Stimulated activated CD8-positive, alpha-beta memory T cell treated with anti-CD3 and anti-CD28 coated beads, Interleukin-2, amount 100 ng/mL, for 1 hour (primary cell): ENCODE measurements around the gene KIRREL3.

Experiments used
- DNase-seq, 2 donors: peaks; one replicate each; pipeline ENCODE4 v3.0.0-alpha.2; 2020; ENCODE audit warnings: low read depth in 2 of 2

The KIRREL3 gene

DNA sequence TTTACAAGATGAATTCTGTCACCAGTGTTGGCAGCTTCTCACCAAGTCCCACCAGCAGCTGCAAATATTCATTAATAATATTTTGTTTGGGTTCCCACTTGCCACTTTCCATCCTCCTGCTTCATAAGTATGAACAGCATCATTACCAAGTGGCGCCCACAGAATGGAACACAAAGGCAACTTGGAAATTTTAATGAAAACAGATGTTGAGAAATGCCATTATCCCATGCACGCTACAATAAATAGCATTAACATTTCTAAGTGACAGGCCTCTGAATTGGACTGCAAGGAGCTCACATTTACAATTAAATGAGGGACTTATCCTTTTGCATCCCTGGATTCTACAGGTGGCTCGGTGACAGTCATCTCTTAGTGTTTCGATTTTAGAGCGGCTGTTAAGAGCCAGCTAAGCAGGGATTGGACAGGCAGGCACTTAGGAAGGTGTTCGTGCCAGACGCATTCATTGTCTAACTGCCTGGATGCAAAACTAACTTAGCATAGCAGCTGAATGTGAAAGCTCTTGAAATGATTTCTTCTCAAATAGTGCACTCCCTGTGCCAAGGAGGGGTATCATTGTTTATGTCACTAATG is 170.3 kb downstream of the KIRREL3 start:
- no peak for DNase-seq

DNA sequence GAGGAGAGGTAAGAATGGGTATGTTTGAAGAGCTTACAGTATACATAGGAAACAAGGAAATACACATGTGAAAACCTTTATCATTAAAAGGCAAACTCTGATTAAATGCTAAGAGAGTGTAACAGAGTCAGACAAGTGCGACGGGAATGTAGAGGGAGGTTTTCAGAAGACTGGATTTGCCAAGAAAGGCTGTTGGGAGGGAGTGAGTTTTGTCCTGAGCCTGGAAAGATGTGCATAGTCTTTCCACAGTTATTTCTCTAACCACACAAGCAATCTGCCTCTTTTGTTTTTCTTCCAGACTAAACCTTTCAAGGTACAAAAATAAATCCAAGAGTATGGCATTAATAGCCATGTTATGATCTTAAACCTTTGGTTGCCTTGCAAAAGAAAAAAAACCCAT is 170.9 kb downstream of the KIRREL3 start:
- DNase-seq: no peak

DNA sequence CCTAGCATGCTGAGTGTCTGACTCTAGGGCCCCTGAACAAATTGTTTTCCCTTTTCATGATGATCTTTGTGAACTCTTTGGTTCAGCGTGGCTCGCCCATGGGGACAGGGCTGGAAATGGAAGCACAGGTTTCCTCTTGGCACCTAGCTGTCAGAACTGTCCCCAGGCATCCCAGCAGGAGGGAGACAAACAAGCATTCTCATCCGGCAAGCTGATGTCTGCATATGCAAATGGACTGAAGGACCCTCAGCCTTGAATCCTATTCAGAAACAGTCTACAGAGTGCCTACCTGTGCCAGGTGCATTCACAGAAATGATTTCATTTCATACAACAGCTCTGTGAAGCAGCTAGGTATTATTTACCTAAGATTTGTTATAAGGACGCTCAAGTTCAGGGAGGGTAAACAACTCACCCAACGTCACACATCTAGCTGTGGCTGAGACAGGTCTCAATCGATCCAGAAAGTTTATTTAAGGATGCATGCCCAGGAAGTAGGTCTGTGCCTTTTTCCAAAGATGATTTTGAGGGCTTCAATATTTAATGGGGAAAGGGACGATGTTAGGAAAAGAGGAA is 176.4 kb downstream of the KIRREL3 start:
- DNase-seq: no peak

DNA sequence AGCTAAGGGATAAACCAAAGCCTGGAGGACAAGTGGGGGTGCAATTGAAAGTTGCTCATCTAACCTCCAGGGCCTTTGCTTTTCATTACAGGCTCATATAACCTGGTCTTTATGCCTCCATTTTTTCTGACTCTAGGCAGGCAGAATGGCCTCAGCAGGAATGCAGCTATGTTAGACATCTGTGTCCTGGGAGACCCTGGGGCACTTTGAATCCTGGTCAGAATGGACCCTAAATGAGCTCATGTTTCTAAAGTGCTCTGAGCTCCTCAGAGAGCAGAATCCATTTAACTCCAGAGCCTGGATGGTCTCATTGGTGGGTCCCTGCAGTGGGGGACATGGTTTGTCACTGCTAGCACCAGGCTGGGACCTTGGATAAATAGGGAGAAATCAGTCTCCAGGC is 177.3 kb downstream of the KIRREL3 start:
- DNase-seq: no peak

DNA sequence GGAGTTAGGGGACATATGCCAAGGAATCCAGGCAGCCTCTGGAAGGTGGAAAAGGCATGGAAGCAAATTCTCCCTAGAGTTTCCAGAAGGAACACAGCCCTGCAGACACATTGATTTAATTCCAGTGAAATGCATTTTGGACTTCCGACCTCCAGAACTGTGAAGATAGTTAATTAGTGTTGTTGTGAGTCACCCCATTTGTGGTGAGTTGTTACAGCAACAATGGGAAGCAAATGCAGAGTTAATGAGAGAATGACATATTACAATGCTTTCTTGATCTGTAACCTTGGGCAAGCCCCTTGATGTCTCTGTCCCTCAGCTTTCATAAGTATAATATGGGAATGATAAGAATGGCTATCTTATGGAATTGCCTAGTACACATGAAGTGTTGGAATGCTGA is 178.7 kb downstream of the KIRREL3 start:
- no peak for DNase-seq

DNA sequence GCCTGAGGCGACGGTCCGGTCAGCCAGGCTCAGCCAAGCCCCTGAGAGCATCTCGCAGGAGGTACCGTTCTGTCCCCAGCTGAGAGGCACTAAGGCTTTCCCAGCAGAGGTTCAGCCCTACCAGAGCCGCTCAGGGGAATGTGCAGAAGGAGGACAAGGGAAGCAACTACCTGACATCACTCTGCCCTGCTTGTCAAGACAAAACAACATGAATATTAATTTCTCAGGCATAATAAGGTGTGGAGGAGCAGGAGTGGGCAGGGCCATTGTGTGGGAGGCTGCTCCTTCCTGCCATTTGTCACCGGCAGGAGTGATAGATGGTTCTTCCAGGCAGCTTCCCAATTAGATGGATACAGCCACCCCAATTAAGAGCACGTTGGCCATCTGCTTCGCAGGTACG is 181.4 kb downstream of the KIRREL3 start:
- DNase-seq: no peak

DNA sequence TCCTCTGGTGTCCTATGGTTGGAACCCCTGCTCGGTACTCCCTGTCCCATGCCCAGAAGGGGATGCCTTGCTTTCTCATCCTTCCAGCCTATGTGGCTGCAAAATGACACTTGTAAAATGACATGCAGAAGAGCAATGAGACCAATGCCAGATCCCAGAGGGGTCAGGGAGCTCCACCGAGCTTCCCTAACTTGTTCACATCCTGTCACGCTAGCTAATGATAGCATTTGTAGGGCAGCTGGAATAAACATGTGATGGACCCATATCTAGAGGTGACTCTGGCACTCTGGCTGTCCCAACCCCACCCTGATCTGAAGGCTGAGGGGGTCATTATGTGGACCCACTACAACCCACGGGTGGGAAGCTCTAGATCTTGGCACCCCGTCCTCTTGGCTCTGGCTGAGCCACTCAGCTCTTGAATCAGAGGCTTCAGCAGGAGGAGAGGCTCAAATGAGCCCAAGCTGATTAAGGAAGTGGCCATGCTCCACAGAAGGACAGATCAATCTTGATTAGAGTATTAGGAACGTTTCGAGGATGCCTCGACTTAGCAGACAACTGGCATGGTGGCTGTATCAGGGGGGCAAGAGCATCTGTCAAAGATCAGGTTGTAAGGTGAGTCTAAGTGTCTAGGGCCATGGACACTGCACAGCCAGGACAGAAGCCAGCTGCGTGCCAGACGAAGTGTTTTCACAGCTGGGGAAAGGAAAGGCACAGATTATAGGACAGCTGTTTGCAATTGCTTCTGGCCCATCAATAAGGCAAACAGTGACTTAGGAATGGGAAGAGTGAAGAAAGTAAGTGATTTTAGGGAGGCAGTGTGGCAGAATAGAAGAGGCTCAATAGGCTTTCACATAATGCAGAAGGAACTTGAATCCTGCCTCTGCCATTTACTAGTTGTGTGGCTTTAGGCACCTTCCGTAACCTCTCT is 182.8 kb downstream of the KIRREL3 start:
- no peak for DNase-seq

DNA sequence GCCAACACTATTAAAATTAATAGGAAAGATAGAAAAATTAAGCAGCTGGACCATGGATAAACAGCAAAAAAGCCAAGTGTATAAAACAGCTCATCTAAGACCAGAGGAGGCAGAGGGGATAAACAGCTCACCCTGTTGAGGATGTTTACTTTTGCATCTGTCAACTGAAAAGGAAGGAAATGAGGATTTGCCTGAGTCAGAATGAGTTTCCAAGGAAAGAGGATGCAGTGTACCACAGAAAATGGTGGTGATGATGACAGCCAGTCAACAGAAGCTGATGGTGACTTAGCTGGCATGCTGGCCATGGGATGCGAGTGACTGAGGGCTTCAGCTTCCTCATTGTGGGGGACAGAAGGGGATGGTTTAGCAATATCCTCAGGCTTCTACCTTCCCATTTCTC is 183.5 kb downstream of the KIRREL3 start:
- DNase-seq: no peak

DNA sequence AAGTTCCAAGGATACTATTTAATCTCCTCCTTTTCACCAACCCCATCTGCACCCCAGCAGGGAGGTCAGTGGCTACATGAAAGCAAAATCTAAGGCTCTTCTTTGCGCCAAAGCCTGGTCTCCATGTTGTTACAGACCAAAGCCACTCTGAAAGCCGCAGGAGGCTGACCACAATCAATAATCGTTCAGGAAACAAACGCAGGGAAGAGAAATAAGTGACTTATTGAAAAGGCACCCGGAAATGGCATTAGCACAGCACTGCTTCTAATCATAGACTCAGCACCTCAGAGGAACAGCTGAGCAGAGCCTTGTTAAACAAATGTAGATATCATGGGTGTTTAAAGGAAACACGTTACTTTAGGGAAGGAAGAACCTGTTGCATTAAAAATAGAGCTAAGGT is 183.9 kb downstream of the KIRREL3 start:
- DNase-seq: no peak

DNA sequence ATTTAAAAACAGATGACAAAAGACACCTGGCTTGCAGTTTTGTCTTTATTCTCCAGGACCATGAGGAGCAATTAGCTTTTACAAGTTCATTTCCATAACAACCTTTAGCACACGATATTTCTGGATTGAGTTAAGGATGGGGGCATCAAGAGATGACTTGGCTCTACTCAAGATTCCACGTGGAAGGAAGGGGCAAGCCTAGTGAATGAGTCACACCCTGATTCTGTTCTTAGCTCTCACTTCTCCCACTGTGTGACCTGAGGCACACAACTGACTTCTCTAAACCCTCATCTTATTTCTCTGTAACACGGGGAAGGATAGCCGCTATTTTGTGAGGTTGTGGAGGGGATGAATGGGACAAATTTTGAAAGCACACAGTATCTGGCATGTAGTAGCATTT is 185.5 kb downstream of the KIRREL3 start:
- no peak for DNase-seq

DNA sequence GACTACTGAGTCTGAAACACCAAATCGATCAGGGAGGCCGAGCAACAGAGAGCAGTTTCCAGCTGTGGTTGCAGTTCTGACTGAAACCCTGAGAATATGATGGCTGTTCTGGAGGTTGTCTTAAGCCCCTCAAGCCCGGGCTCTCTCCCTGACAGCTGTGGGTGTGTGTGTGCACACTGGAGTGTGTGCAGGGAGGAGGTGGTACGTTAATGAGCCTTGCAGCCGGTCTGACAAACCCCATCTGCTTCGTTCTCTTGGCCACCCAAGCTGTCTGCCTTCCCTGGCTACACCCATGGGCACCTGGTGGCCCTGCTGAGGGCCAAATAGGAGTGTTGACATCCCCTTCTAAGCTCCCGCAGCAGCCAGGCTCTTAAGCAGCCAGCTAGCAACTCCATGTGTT is 189.8 kb downstream of the KIRREL3 start:
- no peak for DNase-seq

DNA sequence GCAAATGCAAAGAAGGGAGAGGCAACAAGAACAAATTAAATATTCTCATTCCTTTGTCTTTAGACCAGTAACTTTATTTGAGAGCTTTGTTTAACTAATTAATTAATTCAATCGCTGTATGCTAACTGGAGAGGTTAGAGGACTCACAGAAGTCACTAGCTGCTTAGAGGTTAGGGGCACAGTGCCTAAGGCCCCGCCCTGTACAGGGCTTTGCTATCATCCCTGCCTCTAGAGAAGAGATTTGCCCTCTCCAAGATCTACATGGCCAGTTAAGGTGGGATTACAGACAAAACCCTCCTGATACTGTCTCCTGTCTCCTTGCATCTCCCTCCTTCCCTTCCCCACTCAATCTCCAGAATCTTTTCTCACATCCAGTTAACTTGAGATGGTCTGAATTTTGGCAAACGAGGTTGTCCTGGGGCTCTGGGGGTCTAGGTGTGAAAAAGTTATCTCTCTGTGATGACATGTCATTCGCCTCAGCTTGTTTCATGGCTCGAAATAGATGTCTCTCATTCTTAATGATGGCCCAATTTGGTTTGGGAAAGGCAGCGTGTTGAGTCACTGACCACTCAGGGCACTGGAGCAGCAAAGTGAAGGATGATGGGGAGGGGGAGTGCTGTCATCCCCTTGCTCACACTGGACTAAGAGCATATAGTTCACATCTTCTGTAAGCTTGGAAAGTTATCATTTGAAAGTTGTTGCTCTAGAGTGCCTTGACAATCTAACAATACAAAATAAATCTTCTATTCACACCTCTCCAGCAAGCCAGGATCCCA is 190.9 kb downstream of the KIRREL3 start:
- DNase-seq: no peak

DNA sequence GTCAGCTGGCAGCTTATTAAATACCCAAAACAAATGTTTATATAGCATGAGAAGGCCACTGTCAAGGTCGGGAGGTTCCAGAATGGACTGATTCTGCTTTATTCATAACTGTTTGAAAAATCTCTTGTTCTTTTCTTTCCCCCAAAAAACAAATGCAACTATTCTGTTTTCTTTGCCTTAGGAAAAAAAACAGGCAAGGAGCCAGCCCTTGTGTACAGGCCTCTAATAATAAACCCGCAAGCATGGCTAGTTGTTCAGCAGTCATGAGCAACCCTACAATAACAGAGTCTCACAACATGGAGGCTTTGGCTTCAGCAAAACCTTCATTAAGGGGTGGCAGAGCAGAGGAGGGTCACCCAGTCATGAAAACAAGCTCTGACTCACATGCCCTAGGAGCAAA is 191.7 kb downstream of the KIRREL3 start:
- DNase-seq: no peak

DNA sequence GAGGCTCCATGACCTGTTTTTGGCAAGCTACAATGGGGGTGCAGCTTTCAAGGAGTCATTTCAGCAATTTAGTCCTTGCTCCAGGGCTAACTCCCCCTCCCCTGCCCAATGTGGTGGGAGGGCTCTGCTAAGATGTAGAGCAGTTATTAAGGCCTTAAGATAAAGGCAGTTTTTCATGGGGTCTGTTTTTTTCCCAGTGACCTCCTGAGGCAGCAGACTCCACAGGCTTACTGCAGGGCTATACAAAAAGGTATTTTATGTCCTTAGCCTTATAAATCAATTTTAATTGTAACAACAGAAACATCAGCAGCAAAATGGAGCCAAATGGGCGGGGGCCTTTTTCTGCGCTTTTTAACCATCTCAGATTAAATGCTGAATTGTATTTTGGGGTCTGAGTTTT is 192.3 kb downstream of the KIRREL3 start:
- DNase-seq: no peak

DNA sequence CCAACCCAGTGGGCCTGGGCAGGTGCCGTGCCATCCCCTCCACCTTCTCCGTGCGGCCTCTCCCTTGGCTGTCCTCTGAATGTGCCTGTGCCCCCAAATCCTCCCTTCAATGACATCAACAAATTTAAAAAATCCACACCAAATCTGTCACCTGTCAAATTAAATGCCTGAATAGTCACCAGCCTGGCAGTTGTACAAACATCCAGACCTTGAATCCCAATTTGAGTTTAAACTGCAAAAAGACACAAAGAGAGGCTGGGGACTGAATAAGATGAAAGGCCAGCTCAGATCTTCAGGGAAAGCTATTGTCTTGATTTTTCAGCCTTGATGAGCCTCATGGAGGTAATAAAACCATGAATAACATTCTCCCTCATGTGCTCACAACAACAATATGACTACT is 194.7 kb downstream of the KIRREL3 start:
- no peak for DNase-seq

DNA sequence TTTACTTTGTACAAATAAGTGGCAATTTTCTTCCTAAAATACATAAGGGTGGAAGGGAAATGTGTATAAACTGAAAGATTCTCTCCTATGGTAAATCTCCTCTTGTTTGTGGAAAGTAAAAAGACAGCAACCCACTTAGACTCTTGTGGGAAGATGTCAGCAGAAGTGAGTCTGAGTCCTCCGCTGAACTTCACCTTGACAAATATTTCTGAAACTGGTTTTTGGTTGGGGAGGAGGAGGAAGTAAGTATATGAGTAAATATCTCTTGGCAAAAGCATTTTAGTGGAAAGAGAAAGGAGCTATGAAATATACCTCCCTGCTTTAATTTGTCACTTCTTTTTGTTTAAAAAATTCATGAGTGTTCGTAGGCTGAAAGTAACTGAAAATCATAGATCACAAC is 196.2 kb downstream of the KIRREL3 start:
- DNase-seq: no peak

DNA sequence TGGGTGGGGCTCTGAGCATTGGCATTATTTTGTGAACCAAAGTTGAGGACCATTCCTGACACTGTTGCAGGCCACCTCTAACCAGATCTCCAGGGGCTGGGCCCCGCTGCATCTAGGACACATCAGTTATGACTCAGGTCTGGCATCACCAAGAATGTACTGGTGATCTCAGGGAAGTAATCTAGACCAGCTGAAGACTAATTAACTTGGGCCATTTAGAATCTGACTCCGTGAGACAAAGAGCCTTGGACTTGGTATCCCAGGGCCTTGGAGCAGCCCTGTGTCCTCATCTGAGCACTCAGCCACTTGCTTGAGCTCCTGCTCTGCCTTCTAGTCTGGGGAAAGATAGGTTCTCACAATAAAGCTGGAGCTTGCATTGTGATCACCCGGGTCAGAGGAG is 200.6 kb downstream of the KIRREL3 start:
- DNase-seq: no peak

DNA sequence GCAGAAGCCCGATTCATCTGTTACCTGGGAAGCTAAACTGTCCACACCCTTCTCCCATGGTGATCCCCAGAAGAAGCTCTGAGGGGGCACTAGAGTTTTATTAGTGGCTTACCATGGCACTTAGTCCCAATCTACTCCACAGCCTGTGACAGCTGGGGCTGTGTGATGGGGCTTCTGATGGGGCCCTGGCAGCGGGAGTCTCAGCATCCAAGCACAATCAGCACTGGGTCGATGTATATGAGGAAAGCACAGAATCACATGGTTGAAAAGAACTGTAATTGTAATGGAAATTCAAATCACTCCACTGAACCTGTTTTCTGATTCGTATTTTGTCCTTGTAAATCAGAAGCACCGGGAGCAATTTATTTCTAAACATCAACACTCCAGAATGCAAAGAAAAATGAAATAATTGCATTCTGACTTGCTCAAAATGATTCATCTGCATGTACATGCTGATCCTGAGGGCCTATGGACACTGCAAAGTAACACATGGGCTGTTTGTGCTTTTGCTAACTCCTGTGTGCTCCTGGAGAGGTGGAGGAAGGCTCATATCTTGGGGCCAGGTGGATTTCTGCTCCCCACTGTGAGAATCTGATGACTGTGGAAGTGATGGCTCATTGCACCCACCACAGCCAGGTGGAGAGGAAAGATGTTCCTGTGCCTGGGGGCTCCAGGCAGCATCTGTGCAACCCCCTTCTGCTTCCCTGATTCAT is 203.0 kb downstream of the KIRREL3 start:
- DNase-seq: no peak

DNA sequence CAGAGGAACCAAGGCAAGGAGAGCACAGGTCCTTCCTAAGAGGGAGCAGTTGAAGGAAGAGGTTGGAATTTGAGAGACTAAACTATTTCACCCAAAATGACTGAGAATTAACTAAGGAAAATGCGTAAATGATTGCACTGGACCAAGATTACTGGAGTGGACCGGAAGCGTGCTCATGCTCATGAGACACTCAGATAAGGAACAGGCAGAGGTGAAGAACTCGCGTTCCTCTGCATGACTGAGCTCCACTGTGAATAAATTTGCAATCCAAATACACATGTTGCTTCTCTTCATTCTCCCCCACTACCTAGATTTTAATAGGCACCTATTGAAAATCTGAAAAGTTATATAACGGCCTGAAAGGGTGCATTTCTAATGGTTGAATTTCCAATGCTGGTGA is 207.0 kb downstream of the KIRREL3 start:
- DNase-seq: no peak

DNA sequence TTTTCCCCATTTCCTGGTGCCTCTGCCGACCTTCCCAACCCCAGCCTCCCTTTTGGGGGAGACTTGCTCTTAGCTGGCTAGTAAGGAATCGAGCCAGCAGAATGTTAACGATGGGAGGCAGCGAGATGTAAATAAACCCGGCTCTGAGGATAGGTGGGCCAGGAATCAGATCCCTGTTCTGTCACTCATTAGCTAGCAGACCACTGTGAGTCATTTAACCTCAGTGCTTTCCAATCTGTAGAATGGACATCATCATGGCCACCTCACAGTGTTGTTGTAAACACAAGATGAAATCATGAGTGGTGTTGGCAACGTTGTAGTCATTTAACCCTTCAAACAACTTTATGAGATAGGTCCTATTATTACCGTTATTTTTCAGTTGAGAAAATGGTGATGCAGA is 208.6 kb downstream of the KIRREL3 start:
- DNase-seq: no peak

DNA sequence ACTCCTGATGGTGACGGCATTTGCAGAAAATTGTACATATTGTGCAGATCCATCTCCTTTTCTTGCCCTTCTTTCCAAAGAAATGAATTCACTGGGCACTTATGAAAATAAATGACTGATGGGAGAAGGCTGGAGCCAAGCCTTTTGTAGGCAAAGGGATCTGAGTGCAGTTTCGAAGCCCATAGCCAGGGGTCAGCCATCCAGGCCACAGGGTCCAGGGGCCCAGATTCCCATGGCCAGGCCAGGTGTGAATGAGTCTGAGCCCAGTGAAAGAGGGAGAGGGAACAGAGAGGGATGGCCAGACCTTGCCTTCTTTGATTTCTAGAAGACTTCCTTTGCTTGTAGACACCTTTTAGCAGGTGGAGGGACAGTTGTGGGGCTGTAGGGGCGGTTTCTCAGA is 209.1 kb downstream of the KIRREL3 start:
- no peak for DNase-seq
